ENCODE results near the gene LRRFIP1. TPM values are rescaled to one million over a fixed set of nuclear protein-coding genes. Genes with fewer than 3 reads are reported as not detected.
"Not testable (repeated sequence)": the region's sequence is repeated elsewhere in the genome, so short reads cannot be mapped to it uniquely, and the experiment has no call there.

LRRFIP1 gene
- total and polyA plus RNA-seq, 7 donors, result 42.3 to 108 (median 91.9) TPM

GRCh38 chr2:237665713-237666143, 38.3 kb downstream of the LRRFIP1 start:
- intact Hi-C loops (cut with DNase I), result no loop called here
- peak; percentile 25 for TF ChIP-seq CTCF (IDR thresholded peaks at IDR 0.05)
- H3K36me3 ChIP-seq (ENCODE audit: insufficient read depth in 1 of 2, low read depth in 1 of 2), result no peaks in the 10 kb centered on the region
- peak overlapping the region; percentile 85 for H3K27ac ChIP-seq
- H3K9me3 ChIP-seq, result no peaks in the 10 kb centered on the region
- ATAC-seq (no peak), DNase-seq (no peak)
- WGBS, 3 donors, result 62 to 73% (median 66%) methylated on average over 7 of the region's 7 CpGs
- no peak overlapping the region for H3K4me3 ChIP-seq
- no peaks in the 10 kb centered on the region for H3K27me3 ChIP-seq (ENCODE audit: insufficient read depth in 3 of 3, low read length in 2 of 3)
- peaks cover 51% of the 10 kb centered on the region for H3K4me1 ChIP-seq

GRCh38 chr2:237666606-237667005, 39.2 kb downstream of the LRRFIP1 start:
- intact Hi-C loops (cut with DNase I), result no loop called here
- Histone ChIP-seq H3K27ac (peak overlapping the region; percentile 85), H3K9me3 (no peaks in the 10 kb centered on the region), H3K4me1 (peaks cover 57% of the 10 kb centered on the region), H3K36me3 (ENCODE audit: insufficient read depth in 1 of 2, low read depth in 1 of 2) (no peaks in the 10 kb centered on the region), H3K27me3 (ENCODE audit: insufficient read depth in 3 of 3, low read length in 2 of 3) (no peaks in the 10 kb centered on the region), H3K4me3 (no peak overlapping the region)
- no peak for TF ChIP-seq CTCF (IDR thresholded peaks at IDR 0.05)
- no peak for ATAC-seq
- 73 to 84% (median 84%) methylated on average over 7 of the region's 7 CpGs for WGBS, 3 donors
- no peak for DNase-seq

GRCh38 chr2:237667050-237667576, 39.7 kb downstream of the LRRFIP1 start:
- H3K36me3 ChIP-seq (ENCODE audit: insufficient read depth in 1 of 2, low read depth in 1 of 2); ATAC-seq; intact Hi-C loops (cut with DNase I); H3K4me3 ChIP-seq; H3K9me3 ChIP-seq; H3K27me3 ChIP-seq (ENCODE audit: insufficient read depth in 3 of 3, low read length in 2 of 3); DNase-seq: not testable (repeated sequence)
- Histone ChIP-seq H3K27ac (peak overlapping the region; percentile 85), H3K4me1 (peaks cover 52% of the 10 kb centered on the region)
- 80 to 89% (median 84%) methylated on average over 6 of the region's 6 CpGs for WGBS, 3 donors

- ATAC-seq, result no peak
- intact Hi-C loops (cut with DNase I), result no loop called here
- Histone ChIP-seq H3K4me1 (peaks cover 50% of the 10 kb centered on the region), H3K27me3 (ENCODE audit: insufficient read depth in 3 of 3, low read length in 2 of 3) (no peaks in the 10 kb centered on the region), H3K4me3 (no peak overlapping the region), H3K36me3 (ENCODE audit: insufficient read depth in 1 of 2, low read depth in 1 of 2) (no peaks in the 10 kb centered on the region), H3K27ac (peak overlapping the region; percentile 93), H3K9me3 (no peaks in the 10 kb centered on the region)
- whole genome bisulfite sequencing, 3 donors, result 54 to 72% (median 54%) methylated on average over 6 of the region's 6 CpGs
- no peak for TF ChIP-seq CTCF (IDR thresholded peaks at IDR 0.05)
- no peak for DNase-seq
These were observed 40.5 kb downstream of the LRRFIP1 start for GRCh38 chr2:237667893-237668292.

- 84 to 92% (median 84%) methylated on average over 6 of the region's 6 CpGs for WGBS, 3 donors
- ATAC-seq (no peak), DNase-seq (no peak)
- no peaks in the 10 kb centered on the region for H3K36me3 ChIP-seq (ENCODE audit: insufficient read depth in 1 of 2, low read depth in 1 of 2)
- no peak overlapping the region for H3K4me3 ChIP-seq
- intact Hi-C loops (cut with DNase I), result no loop called here
- no peak for TF ChIP-seq CTCF (IDR thresholded peaks at IDR 0.05)
- peak overlapping the region; percentile 93 for H3K27ac ChIP-seq
- no peaks in the 10 kb centered on the region for H3K9me3 ChIP-seq
- peaks cover 49% of the 10 kb centered on the region for H3K4me1 ChIP-seq
- no peaks in the 10 kb centered on the region for H3K27me3 ChIP-seq (ENCODE audit: insufficient read depth in 3 of 3, low read length in 2 of 3)
These were observed 41.1 kb downstream of the LRRFIP1 start for GRCh38 chr2:237668440-237668839.

Measured in psoas muscle (tissue), 8 donors.